Psoas muscle (tissue), 8 donors: ENCODE data around the gene SLIT3. TPM values are rescaled to one million over a fixed set of nuclear protein-coding genes. Genes with fewer than 3 reads are reported as not detected.

ENCODE experiments used
- ATAC-seq, 4 donors: fragments of 200-7000 bp; cut with Tn5 transposase; one replicate each; pipeline ENCODE4 v1.9.1; 2020; ENCODE audit warnings: moderate library complexity in 3 of 4, mild to moderate bottlenecking in 2 of 4
- DNase-seq, 2 donors: peaks; one replicate each; pipeline ENCODE4 v3.0.0-alpha.2; 2020
- H3K27ac ChIP-seq: fragments of 200-600 bp; one replicate; pipeline ENCODE4 v1.8.0; 2022
- H3K27me3 ChIP-seq, 3 donors: fragments of 200-600 bp in 1 of 3; one replicate each; pipeline versions ENCODE4 v1.6.1 to v1.8.0; 2013 to 2022; ENCODE audit warnings: low read length in 2 of 3, mild to moderate bottlenecking in 2 of 3, moderate library complexity in 1 of 3; ENCODE audit not compliant: insufficient read depth in 3 of 3
- H3K36me3 ChIP-seq, 2 donors: fragments of 200-600 bp in 1 of 2; one replicate each; pipeline versions ENCODE4 v1.6.1 to v1.8.0; 2013 to 2022; ENCODE audit warnings: low read depth in 1 of 2, mild to moderate bottlenecking in 1 of 2, moderate library complexity in 1 of 2; ENCODE audit not compliant: insufficient read depth in 1 of 2
- H3K4me1 ChIP-seq: fragments of 200-600 bp; one replicate; pipeline ENCODE4 v1.8.0; 2022
- H3K4me3 ChIP-seq: fragments of 200-600 bp; one replicate; pipeline ENCODE4 v1.8.0; 2022; ENCODE audit warnings: mild to moderate bottlenecking
- H3K9me3 ChIP-seq: fragments of 200-600 bp; one replicate; pipeline ENCODE4 v1.8.0; 2022
- WGBS, 3 donors: extraction: QIAGEN DNeasy Blood & Tissue Kit; methylation state at CpG; one replicate each; pipeline versions ENCODE4 v1.1.6 to v1.1.7; 2013; 5-methylcytosine and 5-hydroxymethylcytosine counted together
- intact Hi-C, 2 donors: fragments of 100-400 bp; cut with DNase I; formaldehyde crosslinking; loops; one replicate each; pipeline versions ENCODE4 v1.11.0 to v1.14.2; 2022
- polyA plus RNA-seq, 3 donors: library from polyadenylated mRNA; stranded (reverse); fragments of 200-250 nt; gene quantifications; one replicate each; pipeline ENCODE4 v1.2.3, GENCODE V29; 2013
- total RNA-seq, 4 donors: library from RNA; stranded (reverse); fragmentation: NEBNext Ultra II Directional in 2 of 4; extraction: Animal tissue kit (Norgen Biotek cat#: 25700) in 2 of 4; gene quantifications; one replicate each; pipeline versions ENCODE4 v1.2.1 to v1.2.4, GENCODE V29; 2021 to 2023
- TF ChIP-seq, protein P1 (sequence below): fragments of 200-600 bp; IDR thresholded peaks from one replicate; pipeline ENCODE4 v1.8.0; 2022; ENCODE audit warnings: antibody characterized with exemption
- donor health status: healthy with polysubstance abuse.
- donor health status: DM: no; HTN: no; CAD: no; lungs with moderate emphysema.
- donor health status: Bipolar disorder and iron deficiency.
- donor health status: healthy.
- donor health status: DM: yes; HTN: yes; CAD: no.
- donor health status: DM: no; HTN: no; CAD: no.
- donor health status: DM: no; HTN: no; CAD: no.
- donor health status: DM: yes; HTN: yes; CAD: no.

SLIT3 gene
- total and polyA plus RNA-seq, 7 donors, result 0.81 to 5.9 (median 2.1) TPM

DNA sequence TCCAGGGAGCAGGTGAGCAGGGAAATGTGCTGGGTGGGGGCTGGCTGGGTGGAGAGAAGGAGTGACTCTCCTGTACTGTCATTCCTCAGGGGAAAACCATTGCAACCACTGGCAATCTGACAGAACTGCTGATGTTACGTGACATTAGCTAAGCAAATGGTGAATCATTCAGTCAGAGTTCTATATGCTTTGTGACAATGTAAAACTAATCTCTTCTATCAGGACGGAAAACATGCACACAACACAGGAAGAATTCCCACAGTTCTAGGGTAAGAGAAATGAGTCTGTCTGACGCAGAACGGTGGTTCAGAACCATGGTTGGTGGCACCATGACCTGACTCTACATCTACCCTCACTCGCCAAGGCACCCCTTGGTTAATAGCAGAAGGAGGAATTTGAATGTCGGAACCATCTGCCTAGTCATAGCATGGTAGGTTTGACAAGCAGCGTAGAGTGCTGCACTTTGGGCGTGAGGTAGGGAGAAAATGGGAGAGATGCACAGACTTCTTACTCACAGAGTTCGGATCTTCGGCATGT lies 478.1 kb downstream of the SLIT3 start:
- Histone ChIP-seq H3K27ac (no peak overlapping the region), H3K4me1 (no peaks in the 10 kb centered on the region), H3K36me3 (no peaks in the 10 kb centered on the region), H3K9me3 (no peaks in the 10 kb centered on the region), H3K4me3 (no peak overlapping the region), H3K27me3 (no peaks in the 10 kb centered on the region)
- ATAC-seq (no peak), DNase-seq (no peak)
- TF ChIP-seq, protein P1, sequence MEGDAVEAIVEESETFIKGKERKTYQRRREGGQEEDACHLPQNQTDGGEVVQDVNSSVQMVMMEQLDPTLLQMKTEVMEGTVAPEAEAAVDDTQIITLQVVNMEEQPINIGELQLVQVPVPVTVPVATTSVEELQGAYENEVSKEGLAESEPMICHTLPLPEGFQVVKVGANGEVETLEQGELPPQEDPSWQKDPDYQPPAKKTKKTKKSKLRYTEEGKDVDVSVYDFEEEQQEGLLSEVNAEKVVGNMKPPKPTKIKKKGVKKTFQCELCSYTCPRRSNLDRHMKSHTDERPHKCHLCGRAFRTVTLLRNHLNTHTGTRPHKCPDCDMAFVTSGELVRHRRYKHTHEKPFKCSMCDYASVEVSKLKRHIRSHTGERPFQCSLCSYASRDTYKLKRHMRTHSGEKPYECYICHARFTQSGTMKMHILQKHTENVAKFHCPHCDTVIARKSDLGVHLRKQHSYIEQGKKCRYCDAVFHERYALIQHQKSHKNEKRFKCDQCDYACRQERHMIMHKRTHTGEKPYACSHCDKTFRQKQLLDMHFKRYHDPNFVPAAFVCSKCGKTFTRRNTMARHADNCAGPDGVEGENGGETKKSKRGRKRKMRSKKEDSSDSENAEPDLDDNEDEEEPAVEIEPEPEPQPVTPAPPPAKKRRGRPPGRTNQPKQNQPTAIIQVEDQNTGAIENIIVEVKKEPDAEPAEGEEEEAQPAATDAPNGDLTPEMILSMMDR, result no peak
- intact Hi-C loops, result no loop called here
- WGBS, 3 donors, result 87 to 89% (median 88%) methylated on average over 10 of the region's 10 CpGs

DNA sequence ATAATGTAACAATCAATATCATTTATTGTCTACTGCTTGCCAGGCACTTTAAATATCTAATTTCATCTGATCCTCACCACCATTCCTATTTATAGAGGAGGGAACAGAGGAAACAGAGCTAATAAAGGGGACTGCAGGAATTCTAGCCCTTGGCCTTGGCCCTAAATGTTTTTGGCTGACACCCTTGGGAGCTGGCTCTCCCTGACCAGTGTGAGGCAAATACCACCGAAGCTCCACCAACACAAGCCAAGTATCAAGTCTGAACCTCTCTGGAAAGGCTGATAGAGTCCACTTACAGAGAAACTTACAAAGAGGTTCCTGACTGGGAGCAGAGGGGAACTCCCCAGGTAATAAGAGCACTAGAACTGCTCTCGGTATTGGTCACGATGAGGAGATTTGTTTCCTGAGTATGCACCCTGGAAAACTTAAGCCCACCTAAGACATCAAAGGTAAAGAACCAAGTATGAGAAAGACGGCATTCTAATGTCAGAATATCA lies 478.6 kb downstream of the SLIT3 start:
- Histone ChIP-seq H3K4me1 (no peaks in the 10 kb centered on the region), H3K4me3 (no peak overlapping the region), H3K27ac (no peak overlapping the region), H3K27me3 (no peaks in the 10 kb centered on the region), H3K9me3 (no peaks in the 10 kb centered on the region), H3K36me3 (no peaks in the 10 kb centered on the region)
- no peak for ATAC-seq
- intact Hi-C loops, result no loop called here
- 45 to 58% (median 50%) methylated on average over 4 of the region's 4 CpGs for WGBS, 3 donors
- TF ChIP-seq, protein P1, result no peak
- no peak for DNase-seq

DNA sequence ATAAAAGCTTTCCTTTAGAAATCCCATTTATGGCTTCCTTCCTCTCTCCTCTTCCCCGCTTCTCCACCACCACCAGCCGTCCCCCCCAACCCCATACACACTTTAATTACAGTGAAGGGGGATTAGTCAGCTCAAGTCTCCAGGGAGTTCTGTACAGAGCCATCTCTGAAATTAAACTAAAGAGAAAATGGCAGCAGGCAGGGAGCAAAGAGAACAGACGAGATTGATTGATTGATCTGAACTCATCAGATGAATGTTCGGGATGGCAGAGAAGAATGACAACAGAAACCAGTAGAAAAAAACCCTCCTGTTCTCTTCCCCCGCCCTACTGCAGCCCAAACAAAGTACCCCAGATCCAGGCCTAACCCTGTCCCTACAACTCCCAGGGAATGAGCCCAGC lies 480.1 kb downstream of the SLIT3 start:
- Histone ChIP-seq H3K4me1 (no peaks in the 10 kb centered on the region), H3K27ac (no peak overlapping the region), H3K4me3 (no peak overlapping the region), H3K27me3 (no peaks in the 10 kb centered on the region), H3K9me3 (no peaks in the 10 kb centered on the region), H3K36me3 (no peaks in the 10 kb centered on the region)
- WGBS, 3 donors, result 74 to 86% (median 85%) methylated on average over 5 of the region's 5 CpGs
- intact Hi-C loops, result no loop called here
- TF ChIP-seq, protein P1, result no peak
- ATAC-seq (no peak), DNase-seq (no peak)

DNA sequence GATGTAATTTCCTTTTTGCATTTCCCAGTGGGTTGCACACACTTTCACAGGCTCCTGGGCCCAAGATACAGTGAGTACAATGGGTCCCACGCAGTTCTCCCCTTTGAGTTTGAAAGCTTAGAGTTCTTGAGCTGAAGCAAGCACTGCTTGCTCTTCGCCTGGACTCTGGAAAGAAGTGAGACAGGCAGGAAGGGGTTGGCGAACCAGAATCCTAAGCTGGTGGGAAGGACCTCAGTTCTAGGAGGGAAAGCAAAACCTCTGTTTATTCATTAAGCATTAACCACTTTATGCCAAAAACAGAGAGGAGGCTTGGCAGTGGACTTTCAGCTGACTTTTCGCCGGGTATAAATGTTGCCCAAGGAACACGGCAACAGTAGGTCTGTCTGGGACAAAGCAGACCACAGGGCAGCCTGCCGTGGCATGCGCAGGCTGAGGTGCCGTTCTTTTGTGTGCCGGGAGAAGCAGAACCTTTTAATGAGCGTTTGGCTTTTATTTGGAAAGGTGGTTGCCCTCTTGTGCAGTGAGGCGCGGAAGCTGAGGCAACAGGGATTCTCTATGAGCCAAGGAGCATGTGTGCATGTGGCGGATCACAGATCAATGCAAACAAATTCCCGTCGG lies 481.8 kb downstream of the SLIT3 start:
- TF ChIP-seq, protein P1, result no peak
- no peaks in the 10 kb centered on the region for H3K27me3 ChIP-seq
- DNase-seq, result no peak
- H3K4me3 ChIP-seq, result no peak overlapping the region
- H3K36me3 ChIP-seq, result no peaks in the 10 kb centered on the region
- no peaks in the 10 kb centered on the region for H3K4me1 ChIP-seq
- intact Hi-C loops, result no loop called here
- H3K9me3 ChIP-seq, result no peaks in the 10 kb centered on the region
- no peak overlapping the region for H3K27ac ChIP-seq
- no peak for ATAC-seq
- WGBS, 3 donors, result 75 to 83% (median 78%) methylated on average over 16 of the region's 16 CpGs

DNA sequence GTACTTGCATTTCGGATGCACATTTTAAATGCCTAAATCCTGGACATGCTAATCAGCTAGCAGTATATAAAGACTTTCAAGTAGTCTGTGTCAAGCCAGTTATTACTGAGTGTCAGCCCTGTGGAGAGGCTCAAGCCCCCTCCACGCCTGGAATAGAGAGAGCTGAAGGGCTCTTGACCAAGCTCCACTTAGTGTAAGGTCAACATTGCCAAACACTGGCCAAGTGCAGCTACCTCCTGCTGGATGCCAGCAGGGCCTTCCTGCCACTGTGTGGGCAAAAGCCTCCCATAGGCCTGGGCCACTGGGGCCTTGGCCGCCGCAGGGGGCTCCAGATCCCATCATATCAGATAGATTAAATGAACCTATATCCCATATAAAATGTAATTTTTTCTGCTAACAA lies 482.4 kb downstream of the SLIT3 start:
- no peak for ATAC-seq
- intact Hi-C loops, result no loop called here
- no peaks in the 10 kb centered on the region for H3K27me3 ChIP-seq
- DNase-seq, result no peak
- H3K36me3 ChIP-seq, result no peaks in the 10 kb centered on the region
- H3K27ac ChIP-seq, result no peak overlapping the region
- no peaks in the 10 kb centered on the region for H3K9me3 ChIP-seq
- no peaks in the 10 kb centered on the region for H3K4me1 ChIP-seq
- no peak overlapping the region for H3K4me3 ChIP-seq
- 77 to 84% (median 83%) methylated on average over 4 of the region's 4 CpGs for WGBS, 3 donors
- TF ChIP-seq, protein P1, result no peak
